ENCODE results near the gene EVPL. TPM values are rescaled to one million over a fixed set of nuclear protein-coding genes. Genes with fewer than 3 reads are reported as not detected.
A peak's percentile ranks its signal among the peaks of the same experiment; 100 is the strongest.

EVPL gene
- total RNA-seq, 2 experiments from 2014 or later, result 0.34 to 0.47 TPM

DNA sequence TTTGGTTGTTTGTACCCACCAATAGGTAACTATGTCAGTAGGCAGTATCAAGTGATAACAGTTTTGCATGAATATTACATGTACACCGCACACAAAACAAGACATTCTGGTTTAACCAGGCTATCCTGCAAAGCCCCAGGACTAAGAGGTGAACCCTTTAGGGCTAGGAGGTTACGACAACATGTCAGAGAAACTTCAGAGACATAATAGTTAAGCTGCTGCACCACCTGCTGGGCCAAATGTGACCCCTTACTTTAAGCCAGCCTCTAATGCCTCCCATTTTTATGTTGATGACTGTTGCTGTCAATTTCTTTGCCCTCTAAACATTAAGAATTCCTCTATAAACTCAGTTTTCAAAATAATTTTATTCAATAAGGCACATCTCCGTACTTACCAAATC, 29.8 kb upstream of the EVPL start:
- CTCF ChIA-PET, result interaction anchor here (0.7 to 2.6 kb wide), 5 partner anchors 24 to 341 kb away, joined by 3 to 25 read pairs (median 4); no protein-coding TSS in a partner anchor
- ATAC-seq, result no peak
- peaks cover 49% of the 10 kb centered on the region for H3K36me3 Mint-ChIP-seq (ENCODE audit: low read depth)

DNA sequence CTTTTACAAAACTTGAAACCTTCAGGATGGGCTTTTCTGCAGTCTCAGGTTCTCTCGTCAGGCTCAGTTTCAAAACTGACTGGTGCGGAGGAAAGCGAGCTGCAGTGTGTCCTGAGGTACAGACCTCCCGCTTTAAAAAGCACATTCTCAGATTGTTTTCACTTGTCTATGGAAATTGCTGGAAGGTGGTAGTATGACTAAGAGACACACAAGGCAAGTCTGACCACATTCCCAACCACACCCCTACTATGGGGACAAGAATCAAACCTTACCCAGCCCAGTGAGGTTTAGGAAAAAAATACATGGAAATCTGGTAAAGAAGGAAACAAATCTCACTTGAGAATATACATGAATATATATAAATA, 27.0 kb upstream of the EVPL start:
- ATAC-seq, result no peak
- peaks cover 2% of the 10 kb centered on the region for H3K4me1 Mint-ChIP-seq (ENCODE audit: low read depth)
- H3K4me3 Mint-ChIP-seq, result no peak overlapping the region
- no peaks in the 10 kb centered on the region for H3K27me3 Mint-ChIP-seq (ENCODE audit: low read depth)
- CTCF ChIA-PET, result interaction anchor here (0.7 to 1.3 kb wide), 3 partner anchors 37 to 49 kb away, joined by 3 to 5 read pairs (median 3); no protein-coding TSS in a partner anchor
- DNase-seq, result no peak
- H3K36me3 Mint-ChIP-seq (ENCODE audit: low read depth), result peaks cover 51% of the 10 kb centered on the region
- POLR2A ChIA-PET, result no interaction called here
- H3K9me3 Mint-ChIP-seq (ENCODE audit: insufficient read depth), result no peaks in the 10 kb centered on the region
- no peak overlapping the region for H3K27ac Mint-ChIP-seq

More for the DNA sequence above, 29.8 kb upstream of the EVPL start:
- no peak overlapping the region for H3K27ac Mint-ChIP-seq
- H3K27me3 Mint-ChIP-seq (ENCODE audit: low read depth), result no peaks in the 10 kb centered on the region
- DNase-seq, result no peak
- POLR2A ChIA-PET, result no interaction called here
- no peak overlapping the region for H3K4me3 Mint-ChIP-seq
- peaks cover 2% of the 10 kb centered on the region for H3K4me1 Mint-ChIP-seq (ENCODE audit: low read depth)
- H3K9me3 Mint-ChIP-seq (ENCODE audit: insufficient read depth), result no peaks in the 10 kb centered on the region

DNA sequence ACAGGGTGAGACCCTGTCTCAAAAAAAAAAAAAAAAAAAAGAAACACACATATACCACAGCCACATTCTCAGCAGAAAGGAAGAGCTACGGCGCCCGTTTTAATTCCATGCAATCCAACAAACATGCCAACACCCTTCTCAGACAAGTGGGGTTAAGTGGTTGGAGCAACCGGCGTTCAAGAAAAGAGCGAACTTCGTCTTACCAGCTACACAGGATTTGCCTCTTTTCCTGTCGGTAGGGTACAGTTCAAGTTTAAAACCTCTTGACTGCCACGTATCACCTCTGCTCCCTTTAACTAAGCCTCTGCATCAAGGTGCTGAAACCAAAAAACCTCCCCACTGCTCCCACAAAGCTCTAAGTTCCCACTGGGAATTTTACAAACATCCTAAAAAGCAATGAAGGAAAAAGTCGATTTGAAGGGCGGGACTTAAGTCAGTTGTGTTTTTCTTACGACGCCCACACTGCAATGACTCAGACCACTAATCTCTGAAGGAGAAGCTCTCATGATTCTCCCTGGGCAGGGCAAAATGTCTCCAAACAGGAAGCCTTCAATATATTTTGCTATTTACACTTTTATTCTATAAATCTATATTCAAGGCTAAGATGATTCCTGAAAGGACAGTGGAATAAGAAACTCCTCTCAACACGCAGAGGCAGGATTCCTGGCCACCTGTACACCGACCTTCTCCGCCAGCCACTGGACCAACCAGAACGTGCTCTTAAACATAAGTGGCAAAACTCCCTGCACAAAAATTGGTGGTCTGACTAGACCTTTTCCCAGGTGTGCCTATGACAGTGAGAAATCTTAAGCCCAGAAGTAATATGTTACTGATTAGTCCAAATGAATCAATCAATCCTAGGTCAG, 26.4 kb upstream of the EVPL start:
- CTCF ChIA-PET, result interaction anchor here (0.7 to 1.3 kb wide), 3 partner anchors 37 to 48 kb away, joined by 3 to 5 read pairs (median 3); no protein-coding TSS in a partner anchor
- Mint-ChIP-seq H3K27me3 (ENCODE audit: low read depth) (no peaks in the 10 kb centered on the region), H3K27ac (peak overlapping the region; percentile 18), H3K9me3 (ENCODE audit: insufficient read depth) (no peaks in the 10 kb centered on the region), H3K36me3 (ENCODE audit: low read depth) (peaks cover 52% of the 10 kb centered on the region), H3K4me3 (no peak overlapping the region), H3K4me1 (ENCODE audit: low read depth) (peaks cover 4% of the 10 kb centered on the region)
- DNase-seq (no peak), ATAC-seq (no peak)
- POLR2A ChIA-PET, result no interaction called here

GRCh38 chr17:76051561-76051960, 24.5 kb upstream of the EVPL start:
- no peak overlapping the region for H3K4me3 Mint-ChIP-seq
- ChIA-PET POLR2A (no interaction called here), CTCF (interaction anchor here (1.2 to 3.5 kb wide), 3 partner anchors 11 to 37 kb away, joined by 3 to 22 read pairs (median 3); no protein-coding TSS in a partner anchor)
- H3K4me1 Mint-ChIP-seq (ENCODE audit: low read depth), result peaks cover 4% of the 10 kb centered on the region
- no peak overlapping the region for H3K27ac Mint-ChIP-seq
- no peaks in the 10 kb centered on the region for H3K27me3 Mint-ChIP-seq (ENCODE audit: low read depth)
- no peaks in the 10 kb centered on the region for H3K9me3 Mint-ChIP-seq (ENCODE audit: insufficient read depth)
- ATAC-seq (no peak), DNase-seq (no peak)
- H3K36me3 Mint-ChIP-seq (ENCODE audit: low read depth), result peaks cover 51% of the 10 kb centered on the region

DNA sequence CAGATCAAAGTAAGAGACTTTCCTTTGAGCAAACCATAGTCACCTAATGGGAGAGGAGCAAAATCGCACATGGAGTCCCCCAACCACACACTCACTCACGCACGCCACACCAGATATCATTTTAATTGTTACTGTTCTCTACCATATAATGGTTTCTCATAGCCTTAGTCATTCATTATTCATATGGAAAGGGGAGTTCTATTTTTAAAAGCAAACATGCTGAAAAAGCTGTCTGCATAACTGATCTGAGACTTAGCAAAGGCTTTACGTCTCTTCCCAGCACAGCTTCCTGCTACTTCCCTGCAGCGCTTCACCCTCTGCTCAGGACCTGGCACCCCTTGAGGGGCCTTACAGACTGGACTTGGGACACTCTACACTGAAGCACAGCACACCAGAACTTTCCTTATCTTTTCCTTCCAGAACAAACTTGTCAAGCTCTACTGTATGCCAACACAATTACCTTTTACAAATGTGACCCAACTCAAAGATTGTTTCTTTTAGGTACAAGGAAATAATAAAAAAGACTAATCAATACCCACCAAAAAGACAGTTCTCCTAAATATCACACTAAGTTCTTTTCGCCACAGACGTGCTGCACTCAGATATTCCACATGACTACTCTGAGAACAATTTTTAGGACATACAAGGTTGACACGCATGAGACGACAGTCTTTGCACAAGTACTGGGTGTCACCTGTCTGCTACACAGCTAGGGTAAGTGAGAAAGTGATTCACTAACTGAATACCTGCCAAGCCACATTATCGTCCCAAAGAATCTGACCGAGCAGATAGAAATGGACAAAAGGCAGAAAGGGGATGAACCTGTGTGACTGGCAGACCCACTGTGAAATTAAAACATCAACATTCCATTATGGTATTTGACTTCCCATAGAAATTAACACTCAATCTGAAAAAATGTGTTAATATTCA, 23.7 kb upstream of the EVPL start:
- Mint-ChIP-seq H3K27ac (no peak overlapping the region), H3K27me3 (ENCODE audit: low read depth) (no peaks in the 10 kb centered on the region), H3K4me1 (ENCODE audit: low read depth) (peaks cover 4% of the 10 kb centered on the region), H3K4me3 (no peak overlapping the region), H3K9me3 (ENCODE audit: insufficient read depth) (no peaks in the 10 kb centered on the region), H3K36me3 (ENCODE audit: low read depth) (peaks cover 53% of the 10 kb centered on the region)
- CTCF ChIA-PET, result interaction anchor here (1.2 to 3.5 kb wide), 3 partner anchors 12 to 36 kb away, joined by 3 to 22 read pairs (median 3); no protein-coding TSS in a partner anchor
- no peak for ATAC-seq
- no peak for DNase-seq
- POLR2A ChIA-PET, result interaction anchor here (0.8 kb wide), 1 partner anchor 12 kb away, joined by 4 read pairs; no protein-coding TSS in a partner anchor

DNA sequence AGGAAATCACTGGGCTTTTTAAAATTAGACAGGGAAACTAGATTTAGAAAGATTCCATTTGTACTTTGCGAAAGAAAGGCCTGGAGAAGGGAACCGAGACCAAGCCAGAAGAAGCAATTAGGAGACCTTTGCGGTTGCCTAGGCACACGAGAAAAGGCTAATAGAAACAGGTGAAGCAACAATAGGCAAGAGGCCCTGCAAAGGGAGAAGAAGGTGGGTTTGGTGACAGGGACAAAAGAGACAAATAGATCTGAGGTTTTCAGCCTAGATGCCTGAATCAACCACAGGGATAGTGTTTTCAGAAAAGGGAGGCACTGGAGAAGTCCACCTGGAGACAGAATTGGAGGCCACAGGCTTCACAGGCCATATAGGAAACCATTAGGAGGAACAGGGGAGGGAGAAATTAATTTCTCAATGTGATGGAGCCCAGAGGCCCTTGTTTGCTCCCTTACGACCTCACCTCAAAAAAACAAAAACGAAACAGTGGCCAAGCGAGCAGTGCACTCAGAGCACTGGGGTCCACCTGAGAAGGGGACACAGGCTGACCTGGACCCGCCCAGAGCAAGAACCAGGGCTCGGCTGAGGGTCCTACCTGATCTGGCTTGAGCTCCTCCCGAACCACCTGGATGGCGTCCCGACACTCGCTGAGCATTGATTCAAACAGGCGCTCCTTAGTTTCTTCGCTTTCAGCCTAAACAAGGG, 22.9 kb upstream of the EVPL start:
- no peaks in the 10 kb centered on the region for H3K9me3 Mint-ChIP-seq (ENCODE audit: insufficient read depth)
- no peaks in the 10 kb centered on the region for H3K27me3 Mint-ChIP-seq (ENCODE audit: low read depth)
- CTCF ChIA-PET, result interaction anchor here (3.5 kb wide), 1 partner anchor 36 kb away, joined by 22 read pairs; no protein-coding TSS in a partner anchor
- peaks cover 60% of the 10 kb centered on the region for H3K36me3 Mint-ChIP-seq (ENCODE audit: low read depth)
- H3K4me1 Mint-ChIP-seq (ENCODE audit: low read depth), result peaks cover 4% of the 10 kb centered on the region
- no peak overlapping the region for H3K27ac Mint-ChIP-seq
- no peak for ATAC-seq
- DNase-seq, result no peak
- no peak overlapping the region for H3K4me3 Mint-ChIP-seq
- POLR2A ChIA-PET, result interaction anchor here (0.8 kb wide), 2 partner anchors 11 to 16 kb away, joined by 4 read pairs; no protein-coding TSS in a partner anchor

- Mint-ChIP-seq H3K9me3 (ENCODE audit: insufficient read depth) (no peaks in the 10 kb centered on the region), H3K4me1 (ENCODE audit: low read depth) (peaks cover 4% of the 10 kb centered on the region), H3K27me3 (ENCODE audit: low read depth) (no peaks in the 10 kb centered on the region), H3K4me3 (no peak overlapping the region), H3K27ac (peak overlapping the region; percentile 11), H3K36me3 (ENCODE audit: low read depth) (peaks cover 66% of the 10 kb centered on the region)
- ChIA-PET POLR2A (interaction anchor here (0.8 kb wide), 1 partner anchor 16 kb away, joined by 4 read pairs; no protein-coding TSS in a partner anchor), CTCF (interaction anchor here (3.5 kb wide), 1 partner anchor 35 kb away, joined by 22 read pairs; no protein-coding TSS in a partner anchor)
- no peak for DNase-seq
- ATAC-seq, result no peak
Observed at GRCh38 chr17:76049239-76049638, 22.1 kb upstream of the EVPL start.

DNA sequence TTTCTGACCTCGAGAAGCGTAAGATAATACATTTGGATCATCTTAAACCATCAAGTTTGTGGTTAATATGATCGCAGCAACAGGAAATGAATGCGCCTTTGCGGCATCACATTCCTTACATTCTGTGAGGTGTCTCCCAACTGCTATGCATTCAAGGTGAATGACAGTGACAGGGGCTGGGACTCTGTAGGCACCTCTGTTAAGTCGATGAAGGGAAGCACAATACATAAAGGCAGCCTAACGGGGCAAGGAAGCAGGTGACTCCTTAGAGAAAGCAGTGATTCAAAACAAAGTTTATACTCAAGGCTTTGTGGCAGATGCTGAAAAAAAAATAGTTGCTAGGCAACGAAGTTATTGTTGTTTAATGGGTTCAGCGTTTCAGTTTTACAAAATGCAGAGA, 21.6 kb upstream of the EVPL start:
- Mint-ChIP-seq H3K27ac (no peak overlapping the region), H3K27me3 (ENCODE audit: low read depth) (no peaks in the 10 kb centered on the region), H3K36me3 (ENCODE audit: low read depth) (peaks cover 66% of the 10 kb centered on the region), H3K9me3 (ENCODE audit: insufficient read depth) (no peaks in the 10 kb centered on the region), H3K4me1 (ENCODE audit: low read depth) (peaks cover 4% of the 10 kb centered on the region), H3K4me3 (no peak overlapping the region)
- DNase-seq, result no peak
- ChIA-PET CTCF (interaction anchor here (3.5 kb wide), 1 partner anchor 34 kb away, joined by 22 read pairs; no protein-coding TSS in a partner anchor), POLR2A (no interaction called here)
- ATAC-seq, result peak; percentile 23

- ChIA-PET POLR2A (interaction anchor here (0.6 kb wide), 1 partner anchor 330 kb away, joined by 6 read pairs; no protein-coding TSS in a partner anchor), CTCF (interaction anchor here (3.5 kb wide), 1 partner anchor 34 kb away, joined by 22 read pairs; no protein-coding TSS in a partner anchor)
- DNase-seq, result no peak
- Mint-ChIP-seq H3K27me3 (ENCODE audit: low read depth) (no peaks in the 10 kb centered on the region), H3K36me3 (ENCODE audit: low read depth) (peaks cover 68% of the 10 kb centered on the region), H3K27ac (peak overlapping the region; percentile 12), H3K4me3 (no peak overlapping the region), H3K9me3 (ENCODE audit: insufficient read depth) (no peaks in the 10 kb centered on the region), H3K4me1 (ENCODE audit: low read depth) (peaks cover 2% of the 10 kb centered on the region)
- no peak for ATAC-seq
Observed at GRCh38 chr17:76048025-76048605, 21.0 kb upstream of the EVPL start.

GRCh38 chr17:76046064-76046463, 19.0 kb upstream of the EVPL start:
- Mint-ChIP-seq H3K27ac (no peak overlapping the region), H3K27me3 (ENCODE audit: low read depth) (no peaks in the 10 kb centered on the region), H3K4me1 (ENCODE audit: low read depth) (peaks cover 2% of the 10 kb centered on the region), H3K4me3 (no peak overlapping the region), H3K36me3 (ENCODE audit: low read depth) (peaks cover 70% of the 10 kb centered on the region), H3K9me3 (ENCODE audit: insufficient read depth) (no peaks in the 10 kb centered on the region)
- ChIA-PET POLR2A (no interaction called here), CTCF (interaction anchor here (1.5 to 3.4 kb wide), 2 partner anchors 17 to 32 kb away, joined by 4 to 11 read pairs; no protein-coding TSS in a partner anchor)
- no peak for ATAC-seq
- DNase-seq, result no peak

Measured in activated CD8-positive, alpha-beta T cell treated with anti-CD3 and anti-CD28 coated beads, Interleukin-2, amount 10 ng/mL, durations not matched to agents 7 days and 5 days (primary cell).